ENCODE data around the gene ECHS1.

DNA sequence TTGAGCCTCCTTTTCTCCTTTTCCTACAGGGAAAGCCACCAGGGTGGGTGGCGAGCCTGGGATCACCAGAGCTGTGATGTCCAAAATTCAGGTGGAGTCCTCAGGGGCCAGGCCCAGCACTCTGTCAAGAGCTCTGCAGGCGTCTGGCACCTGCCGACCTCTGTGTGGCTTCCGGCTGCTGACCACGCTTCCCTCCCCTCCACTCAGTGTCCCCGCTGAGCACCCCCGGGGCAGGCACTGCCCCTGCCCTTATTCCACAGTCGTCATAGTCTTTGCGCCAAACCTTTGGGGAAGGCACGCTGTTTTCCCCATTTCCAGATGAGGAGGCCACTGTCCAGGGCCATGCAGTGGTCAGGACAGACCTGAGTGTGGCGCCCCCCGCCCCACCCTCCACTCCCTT is 28.3 kb upstream of the ECHS1 start:
- TF ChIP-seq CTCF (IDR thresholded peaks at IDR 0.05) (no peak), POLR2AphosphoS5 (IDR thresholded peaks at IDR 0.05) (no peak), POLR2A (IDR thresholded peaks at IDR 0.05) (no peak), EP300 (IDR thresholded peaks at IDR 0.05) (no peak)

Measured in suprapubic skin (tissue), 4 donors.